Activated CD8-positive, alpha-beta memory T cell treated with anti-CD3 and anti-CD28 coated beads, Interleukin-2, amount 50 U/mL, for 48 hours (primary cell): ENCODE measurements around the gene TCEA3.
A peak's percentile ranks its signal among the peaks of the same experiment; 100 is the strongest.
"Not testable (repeated sequence)": the region's sequence is repeated elsewhere in the genome, so short reads cannot be mapped to it uniquely, and the experiment has no call there.

Source experiments
- DNase-seq: peaks from one replicate; pipeline ENCODE4 v3.0.0-alpha.2; 2020

TCEA3 gene

GRCh38 chr1:23387494-23387893 lies 37.1 kb downstream of the TCEA3 start:
- no peak for DNase-seq

GRCh38 chr1:23385119-23385621 lies 39.4 kb downstream of the TCEA3 start:
- no peak for DNase-seq

GRCh38 chr1:23384312-23385058 lies 40.1 kb downstream of the TCEA3 start:
- DNase-seq, result no peak

GRCh38 chr1:23383577-23384311 lies 40.8 kb downstream of the TCEA3 start:
- DNase-seq, result no peak

GRCh38 chr1:23381233-23381885 lies 43.2 kb downstream of the TCEA3 start:
- DNase-seq, result no peak

GRCh38 chr1:23380719-23381118 lies 43.8 kb downstream of the TCEA3 start:
- no peak for DNase-seq

GRCh38 chr1:23380236-23380635 lies 44.3 kb downstream of the TCEA3 start:
- not testable (repeated sequence) for DNase-seq

GRCh38 chr1:23376890-23377811 lies 47.4 kb downstream of the TCEA3 start:
- DNase-seq, result no peak

GRCh38 chr1:23374079-23374735 lies 50.3 kb downstream of the TCEA3 start:
- not testable (repeated sequence) for DNase-seq

GRCh38 chr1:23371987-23372880 lies 52.3 kb downstream of the TCEA3 start:
- DNase-seq, result no peak

GRCh38 chr1:23370709-23371584 lies 53.6 kb downstream of the TCEA3 start:
- DNase-seq, result no peak

GRCh38 chr1:23370330-23370708 lies 54.2 kb downstream of the TCEA3 start:
- DNase-seq, result no peak

GRCh38 chr1:23369335-23370013 lies 55.1 kb downstream of the TCEA3 start, which contains the start of gene ZNF436:
Gene ZNF436, minus strand, starts transcription at chr1:23369836. Its CDS starts 1,831 bp downstream, at chr1:23368005.
- DNase-seq, result peak; percentile 59

- peak; percentile 93 for DNase-seq
These were observed 55.8 kb downstream of the TCEA3 start for GRCh38 chr1:23368562-23369334.

- DNase-seq, result peak; percentile 96
These were observed 56.6 kb downstream of the TCEA3 start for GRCh38 chr1:23367791-23368561.

- no peak for DNase-seq
These were observed 57.1 kb downstream of the TCEA3 start for GRCh38 chr1:23367451-23367790.

GRCh38 chr1:23366598-23366997 lies 58.0 kb downstream of the TCEA3 start:
- DNase-seq, result no peak

GRCh38 chr1:23366146-23366545 lies 58.4 kb downstream of the TCEA3 start:
- no peak for DNase-seq
